ENCODE measurements around the gene IRAK2. TPM values are rescaled to one million over a fixed set of nuclear protein-coding genes. Genes with fewer than 3 reads are reported as not detected.
A peak's percentile ranks its signal among the peaks of the same experiment; 100 is the strongest.

IRAK2 gene
- total RNA-seq, 1 experiment from 2014 or later: 1.1 TPM

GRCh38 chr3:10224794-10225665, 60.3 kb downstream of the IRAK2 start:
- DNase-seq (ENCODE audit: low spot score): peak; percentile 86

- DNase-seq (ENCODE audit: low spot score): no peak
Measured at GRCh38 chr3:10226293-10226692, 61.6 kb downstream of the IRAK2 start.

- DNase-seq (ENCODE audit: low spot score): peak; percentile 45
Measured at GRCh38 chr3:10228248-10228950, 63.7 kb downstream of the IRAK2 start.

- DNase-seq (ENCODE audit: low spot score): no peak
Measured at GRCh38 chr3:10229576-10229975, 64.9 kb downstream of the IRAK2 start.

- DNase-seq (ENCODE audit: low spot score): no peak
Measured at GRCh38 chr3:10232137-10232536, 67.4 kb downstream of the IRAK2 start.

- DNase-seq (ENCODE audit: low spot score): no peak
Measured at GRCh38 chr3:10233988-10234387, 69.3 kb downstream of the IRAK2 start.

GRCh38 chr3:10234526-10235230, 70.0 kb downstream of the IRAK2 start:
- no peak for DNase-seq (ENCODE audit: low spot score)

- DNase-seq (ENCODE audit: low spot score): no peak
Measured at GRCh38 chr3:10235551-10235950, 70.8 kb downstream of the IRAK2 start.

- no peak for DNase-seq (ENCODE audit: low spot score)
Measured at GRCh38 chr3:10238345-10239183, 73.8 kb downstream of the IRAK2 start.

- DNase-seq (ENCODE audit: low spot score): no peak
Measured at GRCh38 chr3:10240799-10241198, 76.1 kb downstream of the IRAK2 start.

- peak; percentile 68 for DNase-seq (ENCODE audit: low spot score)
Measured at GRCh38 chr3:10242182-10243065, 77.7 kb downstream of the IRAK2 start.

GRCh38 chr3:10244009-10244408, 79.3 kb downstream of the IRAK2 start:
- no peak for DNase-seq (ENCODE audit: low spot score)

- no peak for DNase-seq (ENCODE audit: low spot score)
Measured at GRCh38 chr3:10245081-10245712, 80.5 kb downstream of the IRAK2 start.

- no peak for DNase-seq (ENCODE audit: low spot score)
Measured at GRCh38 chr3:10247679-10248183, 83.0 kb downstream of the IRAK2 start.

- peak; percentile 92 for DNase-seq (ENCODE audit: low spot score)
Measured at GRCh38 chr3:10248184-10248983, 83.7 kb downstream of the IRAK2 start, which contains the start of gene TATDN2. Gene TATDN2, plus strand, starts transcription at chr3:10248459. Its CDS starts 742 bp downstream, at chr3:10249201.

GRCh38 chr3:10248984-10249748, 84.4 kb downstream of the IRAK2 start:
- no peak for DNase-seq (ENCODE audit: low spot score)

- no peak for DNase-seq (ENCODE audit: low spot score)
Measured at GRCh38 chr3:10249833-10250232, 85.1 kb downstream of the IRAK2 start.

GRCh38 chr3:10251006-10251405, 86.3 kb downstream of the IRAK2 start:
- DNase-seq (ENCODE audit: low spot score): no peak
